Measurements from ENCODE around the gene CEP350. TPM values are rescaled to one million over a fixed set of nuclear protein-coding genes. Genes with fewer than 3 reads are reported as not detected.

The CEP350 gene
- total and polyA plus RNA-seq, 2 of the 13 experiments (the other 11 are each of a cell fraction or from before 2014, with no cell fraction given) = 7.6 to 35.9 TPM

DNA sequence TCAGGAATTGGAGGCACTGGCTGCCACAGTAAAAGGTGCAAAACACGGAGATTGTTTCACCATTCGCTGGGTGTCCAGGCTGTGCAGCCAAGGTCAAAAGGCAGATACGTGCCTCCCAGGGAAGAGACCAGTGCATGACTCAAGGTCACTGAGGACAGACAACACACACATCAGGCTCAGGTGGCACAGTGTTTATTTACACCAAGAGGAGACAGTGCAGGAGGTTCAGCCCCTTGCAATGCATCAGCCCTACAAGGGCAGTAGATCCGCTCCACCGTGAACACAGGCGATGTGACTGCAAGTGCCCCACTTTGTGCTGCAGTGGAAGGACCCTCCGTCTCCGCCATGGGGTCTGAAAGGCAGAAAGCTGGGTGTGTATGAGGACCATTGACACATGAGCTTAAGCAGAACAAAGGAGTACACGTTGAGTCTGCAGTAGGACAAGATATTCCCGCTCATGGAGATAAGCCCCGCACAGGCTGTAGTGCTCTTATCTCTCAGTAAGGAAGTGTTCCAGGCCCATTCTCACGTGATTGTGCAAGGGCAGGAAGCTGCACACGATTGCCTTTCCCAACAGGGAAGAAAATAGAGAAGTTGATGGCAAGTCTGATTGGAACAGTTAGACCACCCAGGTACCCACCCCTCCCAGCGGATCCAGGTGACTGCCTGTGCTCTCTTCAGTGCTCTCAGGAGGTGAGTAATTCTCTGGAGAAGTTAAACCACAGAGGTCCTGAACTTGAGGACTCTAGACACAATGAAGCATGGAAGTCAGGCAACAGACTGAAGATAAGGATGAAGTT is 162.6 kb downstream of the CEP350 start (continued):
- no peak for TF ChIP-seq TMF1 (CRISPR knock-in tag; IDR thresholded peaks at IDR 0.05; ENCODE audit: low read depth)
- 0 out of 2 replicates have a peak, but pooled peaks have one; percentile 27 for TF ChIP-seq ZNF329 (CRISPR knock-in tag; IDR thresholded peaks at IDR 0.05; ENCODE audit: low read depth)
- no peak for TF ChIP-seq ZBTB1 (CRISPR knock-in tag; IDR thresholded peaks at IDR 0.05; ENCODE audit: borderline replicate concordance)
- TF ChIP-seq, protein P1, sequence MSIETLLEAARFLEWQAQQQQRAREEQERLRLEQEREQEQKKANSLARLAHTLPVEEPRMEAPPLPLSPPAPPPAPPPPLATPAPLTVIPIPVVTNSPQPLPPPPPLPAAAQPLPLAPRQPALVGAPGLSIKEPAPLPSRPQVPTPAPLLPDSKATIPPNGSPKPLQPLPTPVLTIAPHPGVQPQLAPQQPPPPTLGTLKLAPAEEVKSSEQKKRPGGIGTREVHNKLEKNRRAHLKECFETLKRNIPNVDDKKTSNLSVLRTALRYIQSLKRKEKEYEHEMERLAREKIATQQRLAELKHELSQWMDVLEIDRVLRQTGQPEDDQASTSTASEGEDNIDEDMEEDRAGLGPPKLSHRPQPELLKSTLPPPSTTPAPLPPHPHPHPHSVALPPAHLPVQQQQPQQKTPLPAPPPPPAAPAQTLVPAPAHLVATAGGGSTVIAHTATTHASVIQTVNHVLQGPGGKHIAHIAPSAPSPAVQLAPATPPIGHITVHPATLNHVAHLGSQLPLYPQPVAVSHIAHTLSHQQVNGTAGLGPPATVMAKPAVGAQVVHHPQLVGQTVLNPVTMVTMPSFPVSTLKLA (IDR thresholded peaks at IDR 0.05) = peak; percentile 46; the same call in 1 of the 2 replicates
- peak; percentile 50; the same call in 1 of the 2 replicates for TF ChIP-seq GATA4 (IDR thresholded peaks at IDR 0.05; ENCODE audit: borderline replicate concordance, low read depth)
- TF ChIP-seq ZMYM2 (CRISPR knock-in tag; IDR thresholded peaks at IDR 0.05) = 0 out of 2 replicates have a peak, but pooled peaks have one; percentile 73
- peak; percentile 36; the same call in 1 of the 2 replicates for TF ChIP-seq SOX13 (IDR thresholded peaks at IDR 0.05)
- peak in 1 of 2 experiments; percentile 84; a peak in 2 of 4 replicates for TF ChIP-seq SOX13 (CRISPR knock-in tag; conservative IDR thresholded peaks at IDR 0.05 in 1 of 2, IDR thresholded peaks at IDR 0.05 in 1 of 2)
- TF ChIP-seq EEA1 (CRISPR knock-in tag; IDR thresholded peaks at IDR 0.05; ENCODE audit: borderline replicate concordance) = no peak
- TF ChIP-seq, protein P2, sequence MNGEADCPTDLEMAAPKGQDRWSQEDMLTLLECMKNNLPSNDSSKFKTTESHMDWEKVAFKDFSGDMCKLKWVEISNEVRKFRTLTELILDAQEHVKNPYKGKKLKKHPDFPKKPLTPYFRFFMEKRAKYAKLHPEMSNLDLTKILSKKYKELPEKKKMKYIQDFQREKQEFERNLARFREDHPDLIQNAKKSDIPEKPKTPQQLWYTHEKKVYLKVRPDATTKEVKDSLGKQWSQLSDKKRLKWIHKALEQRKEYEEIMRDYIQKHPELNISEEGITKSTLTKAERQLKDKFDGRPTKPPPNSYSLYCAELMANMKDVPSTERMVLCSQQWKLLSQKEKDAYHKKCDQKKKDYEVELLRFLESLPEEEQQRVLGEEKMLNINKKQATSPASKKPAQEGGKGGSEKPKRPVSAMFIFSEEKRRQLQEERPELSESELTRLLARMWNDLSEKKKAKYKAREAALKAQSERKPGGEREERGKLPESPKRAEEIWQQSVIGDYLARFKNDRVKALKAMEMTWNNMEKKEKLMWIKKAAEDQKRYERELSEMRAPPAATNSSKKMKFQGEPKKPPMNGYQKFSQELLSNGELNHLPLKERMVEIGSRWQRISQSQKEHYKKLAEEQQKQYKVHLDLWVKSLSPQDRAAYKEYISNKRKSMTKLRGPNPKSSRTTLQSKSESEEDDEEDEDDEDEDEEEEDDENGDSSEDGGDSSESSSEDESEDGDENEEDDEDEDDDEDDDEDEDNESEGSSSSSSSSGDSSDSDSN (CRISPR knock-in tag; IDR thresholded peaks at IDR 0.05) = peak; percentile 70
- TF ChIP-seq, protein P3, sequence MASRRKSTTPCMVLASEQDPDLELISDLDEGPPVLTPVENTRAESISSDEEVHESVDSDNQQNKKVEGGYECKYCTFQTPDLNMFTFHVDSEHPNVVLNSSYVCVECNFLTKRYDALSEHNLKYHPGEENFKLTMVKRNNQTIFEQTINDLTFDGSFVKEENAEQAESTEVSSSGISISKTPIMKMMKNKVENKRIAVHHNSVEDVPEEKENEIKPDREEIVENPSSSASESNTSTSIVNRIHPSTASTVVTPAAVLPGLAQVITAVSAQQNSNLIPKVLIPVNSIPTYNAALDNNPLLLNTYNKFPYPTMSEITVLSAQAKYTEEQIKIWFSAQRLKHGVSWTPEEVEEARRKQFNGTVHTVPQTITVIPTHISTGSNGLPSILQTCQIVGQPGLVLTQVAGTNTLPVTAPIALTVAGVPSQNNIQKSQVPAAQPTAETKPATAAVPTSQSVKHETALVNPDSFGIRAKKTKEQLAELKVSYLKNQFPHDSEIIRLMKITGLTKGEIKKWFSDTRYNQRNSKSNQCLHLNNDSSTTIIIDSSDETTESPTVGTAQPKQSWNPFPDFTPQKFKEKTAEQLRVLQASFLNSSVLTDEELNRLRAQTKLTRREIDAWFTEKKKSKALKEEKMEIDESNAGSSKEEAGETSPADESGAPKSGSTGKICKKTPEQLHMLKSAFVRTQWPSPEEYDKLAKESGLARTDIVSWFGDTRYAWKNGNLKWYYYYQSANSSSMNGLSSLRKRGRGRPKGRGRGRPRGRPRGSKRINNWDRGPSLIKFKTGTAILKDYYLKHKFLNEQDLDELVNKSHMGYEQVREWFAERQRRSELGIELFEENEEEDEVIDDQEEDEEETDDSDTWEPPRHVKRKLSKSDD (CRISPR knock-in tag; IDR thresholded peaks at IDR 0.05; ENCODE audit: low read depth) = 0 out of 2 replicates have a peak, but pooled peaks have one; percentile 52
- TF ChIP-seq, protein P4, sequence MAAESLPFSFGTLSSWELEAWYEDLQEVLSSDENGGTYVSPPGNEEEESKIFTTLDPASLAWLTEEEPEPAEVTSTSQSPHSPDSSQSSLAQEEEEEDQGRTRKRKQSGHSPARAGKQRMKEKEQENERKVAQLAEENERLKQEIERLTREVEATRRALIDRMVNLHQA (CRISPR knock-in tag; IDR thresholded peaks at IDR 0.05) = no peak
- no peak for TF ChIP-seq SATB2 (CRISPR knock-in tag; IDR thresholded peaks at IDR 0.05)
- no peak for TF ChIP-seq YEATS2 (CRISPR knock-in tag; IDR thresholded peaks at IDR 0.05; ENCODE audit: borderline replicate concordance)
- no peak for TF ChIP-seq CHD4 (IDR thresholded peaks at IDR 0.05; ENCODE audit: borderline replicate concordance, low read length)
- TF ChIP-seq, protein P5, sequence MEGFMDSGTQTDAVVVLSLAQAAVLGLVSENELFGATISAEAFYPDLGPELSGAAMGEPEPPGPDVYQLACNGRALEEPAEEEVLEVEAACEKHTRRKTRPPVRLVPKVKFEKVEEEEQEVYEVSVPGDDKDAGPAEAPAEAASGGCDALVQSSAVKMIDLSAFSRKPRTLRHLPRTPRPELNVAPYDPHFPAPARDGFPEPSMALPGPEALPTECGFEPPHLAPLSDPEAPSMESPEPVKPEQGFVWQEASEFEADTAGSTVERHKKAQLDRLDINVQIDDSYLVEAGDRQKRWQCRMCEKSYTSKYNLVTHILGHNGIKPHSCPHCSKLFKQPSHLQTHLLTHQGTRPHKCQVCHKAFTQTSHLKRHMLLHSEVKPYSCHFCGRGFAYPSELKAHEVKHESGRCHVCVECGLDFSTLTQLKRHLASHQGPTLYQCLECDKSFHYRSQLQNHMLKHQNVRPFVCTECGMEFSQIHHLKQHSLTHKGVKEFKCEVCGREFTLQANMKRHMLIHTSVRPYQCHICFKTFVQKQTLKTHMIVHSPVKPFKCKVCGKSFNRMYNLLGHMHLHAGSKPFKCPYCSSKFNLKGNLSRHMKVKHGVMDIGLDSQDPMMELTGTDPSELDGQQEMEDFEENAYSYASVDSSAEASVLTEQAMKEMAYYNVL (CRISPR knock-in tag; IDR thresholded peaks at IDR 0.05; ENCODE audit: borderline replicate concordance) = peak; percentile 68; the same call in 1 of the 2 replicates
- TF ChIP-seq KLF6 (CRISPR knock-in tag; IDR thresholded peaks at IDR 0.05) = peak; percentile 27; the same call in 1 of the 2 replicates
- TF ChIP-seq SMC3 (IDR thresholded peaks at IDR 0.05; ENCODE audit: low read length) = peak; percentile 32; the same call in 1 of the 2 replicates
- no peak for TF ChIP-seq ATM (IDR thresholded peaks at IDR 0.05; ENCODE audit: borderline replicate concordance)
- TF ChIP-seq POGZ (CRISPR knock-in tag; IDR thresholded peaks at IDR 0.05) = peak; percentile 87
